Stimulated activated CD8-positive, alpha-beta memory T cell treated with anti-CD3 and anti-CD28 coated beads, Interleukin-15, amount 100 ng/mL, for 24 hours (primary cell): ENCODE measurements around the gene TMA16.
"Not testable (repeated sequence)": the region's sequence is repeated elsewhere in the genome, so short reads cannot be mapped to it uniquely, and the experiment has no call there.

Experiments used
- DNase-seq: peaks from one replicate; pipeline ENCODE4 v3.0.0-alpha.2; 2020; ENCODE audit warnings: low read depth

TMA16 gene

DNA sequence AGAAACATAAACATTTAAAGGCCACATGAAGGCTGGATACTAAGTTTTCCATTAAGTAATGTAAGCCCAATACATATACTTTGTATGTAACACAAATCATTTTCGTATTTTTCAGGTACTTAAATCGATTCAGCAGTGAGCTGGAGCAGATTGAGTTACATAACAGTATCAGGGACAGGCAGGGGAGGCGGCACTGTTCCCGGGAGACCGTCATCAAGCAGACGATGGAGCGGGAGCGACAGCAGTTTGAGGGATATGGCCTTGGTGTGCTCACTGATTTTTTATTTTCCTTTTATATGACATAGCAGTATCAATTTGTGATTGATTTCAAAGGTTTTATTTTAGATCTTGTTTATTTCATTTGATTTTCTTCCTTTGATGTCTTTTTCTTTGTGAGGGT lies 20.7 kb downstream of the TMA16 start:
- no peak for DNase-seq

DNA sequence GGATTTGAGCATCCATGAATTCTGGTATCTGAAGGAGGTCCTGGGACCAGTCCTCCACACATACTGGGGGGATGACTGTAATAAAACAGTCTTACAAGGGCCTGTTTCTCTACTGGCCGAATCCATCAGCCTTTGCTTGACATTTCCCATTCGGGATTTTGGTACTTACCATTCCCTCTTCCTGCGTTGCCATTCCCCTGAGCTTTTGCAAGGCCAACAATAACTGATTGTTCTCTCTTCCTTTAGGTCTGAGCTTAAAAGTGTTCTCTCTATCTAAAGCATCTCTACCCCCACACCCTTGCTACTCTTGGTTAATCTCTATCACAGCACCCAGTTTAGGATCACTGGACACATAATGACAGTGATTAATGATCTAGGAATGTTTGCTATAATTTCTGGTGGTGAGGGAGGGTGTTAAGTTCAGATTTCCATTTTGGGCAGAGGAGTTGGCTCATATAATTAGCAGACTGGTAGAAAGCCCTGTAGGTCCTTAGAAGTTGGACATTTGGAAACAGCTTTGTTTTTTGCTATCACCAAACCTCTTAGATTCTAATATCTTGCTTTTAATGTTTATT lies 29.4 kb downstream of the TMA16 start:
- DNase-seq: no peak

DNA sequence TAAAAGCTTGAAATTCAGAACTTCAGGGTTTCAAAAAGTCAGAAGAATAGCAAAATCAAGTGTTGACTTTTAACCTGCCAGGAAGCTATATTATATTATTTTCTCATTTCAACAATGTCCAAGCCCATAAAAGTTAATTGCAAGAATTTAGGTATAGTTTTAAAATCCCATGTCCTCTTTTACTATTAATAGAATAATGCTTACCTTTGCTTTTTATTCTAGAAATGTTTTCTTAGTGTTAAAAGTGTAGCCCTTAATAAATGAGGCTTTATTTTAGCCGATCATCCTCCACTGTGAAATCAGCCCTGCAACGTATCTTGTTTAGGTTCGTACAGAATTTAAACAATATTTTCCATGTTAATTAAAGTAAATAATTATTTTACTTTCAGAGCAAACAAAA lies 31.5 kb downstream of the TMA16 start:
- no peak for DNase-seq

DNA sequence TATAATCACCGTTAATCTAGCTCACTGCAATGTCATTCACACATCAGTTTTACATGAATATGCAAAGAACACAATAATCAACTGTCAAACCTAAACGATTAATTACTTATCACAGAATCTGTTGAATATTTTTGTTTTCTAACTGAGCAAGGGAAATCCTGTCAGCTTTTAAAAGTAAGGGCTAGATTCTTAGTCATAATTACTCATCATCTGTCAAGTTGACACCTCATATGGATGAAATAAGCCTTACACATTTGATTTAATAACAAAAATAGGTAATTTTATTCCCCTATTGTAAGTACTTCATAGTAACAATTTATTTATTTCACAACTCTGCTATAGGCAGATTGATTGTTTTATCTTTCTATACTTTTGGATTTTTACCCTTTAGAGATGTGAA lies 32.7 kb downstream of the TMA16 start:
- DNase-seq: no peak

DNA sequence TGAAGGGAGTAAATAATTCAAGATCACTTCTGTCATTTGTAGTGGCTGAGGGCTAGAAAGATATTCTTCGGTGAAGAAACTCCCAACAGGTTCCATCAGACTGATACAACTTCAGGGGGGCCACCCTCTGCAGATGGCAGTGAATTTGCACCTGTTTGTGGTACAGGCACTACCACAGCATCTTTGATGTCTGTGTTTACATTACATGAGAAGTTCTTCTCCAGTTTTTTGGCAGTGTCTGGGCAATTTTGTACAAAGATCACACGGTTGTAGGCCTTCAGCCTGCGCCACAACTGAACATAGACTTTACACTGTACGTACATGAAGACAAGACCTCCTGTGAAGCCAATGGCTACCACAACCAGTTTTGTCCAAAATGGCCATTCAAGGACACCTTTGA lies 34.2 kb downstream of the TMA16 start:
- DNase-seq: no peak

- DNase-seq: no peak
Observed at GRCh38 chr4:163534056-163534455, 39.6 kb downstream of the TMA16 start.

- no peak for DNase-seq
Observed at GRCh38 chr4:163535657-163536056, 41.2 kb downstream of the TMA16 start.

DNA sequence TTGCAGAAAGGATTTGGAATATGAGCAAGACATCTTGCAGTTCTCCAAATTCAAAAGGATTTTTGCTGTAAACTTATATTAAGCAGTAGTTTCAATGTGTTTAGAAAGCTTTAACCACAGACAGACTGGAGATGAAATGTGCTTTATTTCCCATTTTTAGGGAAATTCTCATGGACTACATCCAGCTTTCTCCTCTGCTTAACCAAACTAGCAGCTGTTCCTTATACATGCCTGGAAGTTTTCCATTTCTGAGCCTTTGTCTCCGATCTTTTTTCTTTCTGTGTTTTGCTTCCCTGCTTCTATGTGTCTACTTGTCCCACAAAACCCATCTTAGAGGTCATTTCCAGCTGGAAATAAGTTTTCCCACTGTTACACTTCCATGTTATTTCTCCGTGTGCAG lies 41.6 kb downstream of the TMA16 start:
- no peak for DNase-seq

- no peak for DNase-seq
Observed at GRCh38 chr4:163537114-163537513, 42.6 kb downstream of the TMA16 start.

DNA sequence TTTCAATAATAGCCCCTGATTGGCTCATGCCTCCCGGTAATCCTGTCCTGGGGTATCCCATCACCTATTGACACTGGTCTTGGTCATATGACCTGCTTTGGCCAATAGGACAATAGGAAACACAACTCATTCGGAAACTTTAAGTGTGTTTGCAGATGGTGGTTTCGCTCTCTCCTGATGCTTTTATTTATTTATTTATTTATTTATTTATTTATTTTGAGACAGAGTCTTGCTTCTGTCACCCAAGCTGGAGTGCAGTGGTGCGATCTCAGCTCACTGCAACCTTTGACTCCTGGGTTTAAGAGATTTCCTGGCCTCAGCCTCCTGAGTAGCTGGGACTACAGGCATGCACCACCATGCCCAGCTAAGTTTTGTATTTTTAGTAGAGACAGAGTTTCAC lies 44.3 kb downstream of the TMA16 start:
- not testable (repeated sequence) for DNase-seq

DNA sequence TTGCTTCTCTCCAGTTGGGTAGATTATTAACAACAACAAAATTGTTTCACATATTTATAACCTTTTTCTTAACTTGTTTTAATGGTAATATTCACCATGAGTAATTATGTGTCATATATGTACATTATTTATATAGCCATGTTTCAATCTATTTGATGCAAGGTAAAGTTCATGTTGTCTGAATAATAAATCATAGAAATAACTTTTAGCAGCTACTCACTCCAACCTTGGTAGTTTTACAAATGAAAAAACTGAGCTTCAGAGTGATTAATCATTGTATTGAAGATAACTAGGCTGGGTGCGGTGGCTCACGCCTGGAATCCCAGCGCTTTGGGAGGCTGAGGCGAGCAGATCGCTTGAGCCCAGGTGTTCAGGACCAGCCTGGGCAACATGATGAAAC lies 46.0 kb downstream of the TMA16 start:
- no peak for DNase-seq

DNA sequence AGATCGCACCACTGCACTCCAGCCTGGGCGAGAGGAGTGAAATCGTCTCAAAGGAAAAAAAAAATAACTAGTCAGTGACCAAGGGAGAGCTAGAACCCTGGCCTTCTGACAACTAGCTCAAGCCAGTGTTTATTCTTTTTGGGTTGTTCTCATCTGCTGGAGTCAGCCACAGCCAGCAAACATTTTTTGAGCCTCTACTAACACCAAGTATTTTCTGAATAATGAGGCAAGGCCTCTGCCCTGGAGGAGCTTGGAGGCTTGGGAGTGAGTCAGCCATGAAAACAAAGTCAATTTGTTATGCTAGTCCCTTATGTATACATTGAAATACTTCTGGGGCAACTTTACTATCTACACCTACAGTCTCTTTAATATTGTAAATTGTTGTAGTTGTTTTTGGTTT lies 46.5 kb downstream of the TMA16 start:
- DNase-seq: no peak

DNA sequence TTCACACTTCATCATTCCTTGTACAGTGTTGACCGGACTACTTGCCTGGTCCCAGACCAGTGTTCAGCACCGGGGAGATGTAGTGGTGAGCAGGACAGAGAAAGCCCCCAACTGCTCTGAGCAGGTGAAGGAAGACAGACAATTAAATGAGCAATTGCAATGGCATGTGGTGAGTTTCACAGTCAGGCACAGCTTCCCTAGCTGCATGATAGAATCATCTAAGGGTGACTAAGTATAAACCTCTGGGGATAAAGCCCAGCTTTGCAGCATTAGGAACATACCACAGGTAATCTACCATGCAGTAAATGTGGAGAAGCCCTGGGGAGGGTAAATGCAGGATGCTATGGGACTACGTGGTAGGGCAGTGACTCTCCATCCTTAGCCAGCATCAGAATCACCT lies 47.8 kb downstream of the TMA16 start:
- no peak for DNase-seq

- peak; percentile 28 for DNase-seq
Observed at GRCh38 chr4:163544407-163545038, 50.0 kb downstream of the TMA16 start.

- no peak for DNase-seq
Observed at GRCh38 chr4:163548481-163549243, 54.2 kb downstream of the TMA16 start.

GRCh38 chr4:163550869-163551267 lies 56.4 kb downstream of the TMA16 start:
- no peak for DNase-seq

DNA sequence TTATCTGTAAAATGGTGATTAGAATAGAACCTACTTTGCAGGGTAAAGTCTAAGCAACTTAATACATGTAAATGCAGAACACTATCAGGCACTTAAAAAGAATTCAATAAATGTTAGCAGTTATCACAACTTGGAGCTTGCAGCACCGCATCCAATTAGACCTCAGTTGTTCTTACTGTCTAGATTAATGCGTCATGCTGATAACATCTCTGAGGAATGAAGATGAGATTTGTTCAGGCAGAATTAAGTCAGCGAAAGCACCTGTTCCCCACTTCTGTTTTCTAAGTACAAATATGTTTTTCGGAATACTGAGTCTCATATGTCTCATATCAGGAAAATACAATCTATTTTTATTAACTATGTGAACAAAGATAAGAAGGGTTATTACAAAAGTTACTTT lies 58.7 kb downstream of the TMA16 start:
- DNase-seq: no peak

- no peak for DNase-seq
Observed at GRCh38 chr4:163554870-163555465, 60.5 kb downstream of the TMA16 start.

- no peak for DNase-seq
Observed at GRCh38 chr4:163556177-163556576, 61.7 kb downstream of the TMA16 start.

- no peak for DNase-seq
Observed at GRCh38 chr4:163556650-163557391, 62.3 kb downstream of the TMA16 start.

DNA sequence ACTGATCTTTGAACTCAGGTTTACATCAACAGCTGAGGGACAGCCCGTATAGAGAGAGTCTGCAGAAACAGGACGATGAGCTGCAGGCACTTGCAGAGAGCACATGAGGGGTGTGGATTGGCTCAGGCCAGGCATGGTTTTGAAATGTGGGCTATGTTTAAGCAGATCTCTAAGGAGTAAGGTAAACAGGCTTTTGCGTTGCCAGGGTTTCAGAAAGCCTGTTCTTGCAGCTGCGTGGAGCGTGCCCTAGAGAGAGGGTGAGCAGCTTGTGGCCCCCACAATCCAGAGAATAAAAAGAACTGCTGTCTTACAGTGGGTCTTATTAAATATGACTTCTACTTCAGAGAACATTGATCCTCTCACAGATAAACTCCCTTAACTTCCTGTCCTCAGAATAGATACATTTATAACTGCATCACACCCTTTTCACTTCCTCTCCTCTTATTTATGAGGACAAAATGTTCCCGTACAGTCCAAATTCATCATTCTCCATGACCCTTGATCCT lies 64.1 kb downstream of the TMA16 start:
- no peak for DNase-seq

- DNase-seq: no peak
Observed at GRCh38 chr4:163562496-163562895, 68.0 kb downstream of the TMA16 start.
